Measurements from ENCODE around the gene ODR4. TPM values are rescaled to one million over a fixed set of nuclear protein-coding genes. Genes with fewer than 3 reads are reported as not detected.

The ODR4 gene
- total RNA-seq, 1 experiment from 2014 or later: 19.6 TPM

- ChIA-PET POLR2A (ENCODE audit: unreplicated experiment) (no interaction called here), CTCF (no interaction called here)
- Histone ChIP-seq H3K9me2 (ENCODE audit: insufficient read depth) (no peaks in the 10 kb centered on the region), H2AFZ (no peak overlapping the region), H3F3A (ENCODE audit: insufficient read depth, low read depth) (no peaks in the 10 kb centered on the region), H3K4me1 (replicated peaks; ENCODE audit: insufficient read depth) (peaks cover 10% of the 10 kb centered on the region), H3K27ac (no peak overlapping the region), H3K36me3 (ENCODE audit: low read depth) (no peaks in the 10 kb centered on the region), H3K4me2 (no peak overlapping the region), H4K20me1 (ENCODE audit: insufficient read depth) (no peaks in the 10 kb centered on the region), H3K79me2 (ENCODE audit: low read depth) (no peaks in the 10 kb centered on the region), H3K9me3 (ENCODE audit: insufficient read depth, low read depth) (0 out of 2 replicates have a peak, but pooled peaks cover 4% of the 10 kb centered on the region), H3K27me3 (ENCODE audit: insufficient read depth, low read depth) (no peaks in the 10 kb centered on the region), H3K4me3 (no peak overlapping the region)
- no peak for DNase-seq
- intact Hi-C loops (cut with micrococcal nuclease; ENCODE audit: unreplicated experiment): no loop called here
- TF ChIP-seq CTCF (conservative IDR thresholded peaks at IDR 0.05): no peak
- no peak for TF ChIP-seq EZH2 (IDR thresholded peaks at IDR 0.05; ENCODE audit: low read depth)
- no TSS peak for BruUV-seq (replicated peaks)
Observed at GRCh38 chr1:186438567-186438966, 62.9 kb downstream of the ODR4 start.

GRCh38 chr1:186440584-186440983 lies 64.9 kb downstream of the ODR4 start:
- Histone ChIP-seq H3K27me3 (ENCODE audit: insufficient read depth, low read depth) (no peaks in the 10 kb centered on the region), H3K9me2 (ENCODE audit: insufficient read depth) (no peaks in the 10 kb centered on the region), H3K79me2 (ENCODE audit: low read depth) (no peaks in the 10 kb centered on the region), H3K27ac (no peak overlapping the region), H3K4me2 (no peak overlapping the region), H2AFZ (no peak overlapping the region), H3K4me1 (replicated peaks; ENCODE audit: insufficient read depth) (peaks cover 10% of the 10 kb centered on the region), H3F3A (ENCODE audit: insufficient read depth, low read depth) (no peaks in the 10 kb centered on the region), H4K20me1 (ENCODE audit: insufficient read depth) (no peaks in the 10 kb centered on the region), H3K36me3 (ENCODE audit: low read depth) (no peaks in the 10 kb centered on the region), H3K9me3 (ENCODE audit: insufficient read depth, low read depth) (0 out of 2 replicates have a peak, but pooled peaks cover 4% of the 10 kb centered on the region), H3K4me3 (no peak overlapping the region)
- ChIA-PET POLR2A (ENCODE audit: unreplicated experiment) (interaction anchor here (0.7 to 0.9 kb wide), 2 partner anchors 65 to 95 kb away, joined by 3 to 5 read pairs; partner anchors contain the start of gene TPR), CTCF (no interaction called here)
- peak; percentile 4 to 77 for DNase-seq
- TF ChIP-seq EZH2 (IDR thresholded peaks at IDR 0.05; ENCODE audit: low read depth): no peak
- no peak for TF ChIP-seq CTCF (conservative IDR thresholded peaks at IDR 0.05)
- intact Hi-C loops (cut with micrococcal nuclease; ENCODE audit: unreplicated experiment): no loop called here
- BruUV-seq (replicated peaks): no TSS peak

- H2AFZ ChIP-seq: no peak overlapping the region
- CTCF ChIA-PET: no interaction called here
- intact Hi-C loops (cut with micrococcal nuclease; ENCODE audit: unreplicated experiment): no loop called here
Observed at GRCh38 chr1:186442651-186443375, 67.2 kb downstream of the ODR4 start.

More at GRCh38 chr1:186442651-186443375, 67.2 kb downstream of the ODR4 start:
- no peaks in the 10 kb centered on the region for H4K20me1 ChIP-seq (ENCODE audit: insufficient read depth)
- H3K9me3 ChIP-seq (ENCODE audit: insufficient read depth, low read depth): 0 out of 2 replicates have a peak, but pooled peaks cover 2% of the 10 kb centered on the region
- no peak overlapping the region for H3K27ac ChIP-seq
- no peaks in the 10 kb centered on the region for H3K79me2 ChIP-seq (ENCODE audit: low read depth)
- no peaks in the 10 kb centered on the region for H3F3A ChIP-seq (ENCODE audit: insufficient read depth, low read depth)
- POLR2A ChIA-PET (ENCODE audit: unreplicated experiment): no interaction called here
- no peak for TF ChIP-seq EZH2 (IDR thresholded peaks at IDR 0.05; ENCODE audit: low read depth)
- no peak for TF ChIP-seq CTCF (conservative IDR thresholded peaks at IDR 0.05)
- H3K4me3 ChIP-seq: no peak overlapping the region
- H3K4me2 ChIP-seq: no peak overlapping the region
- peak in 1 of 2 experiments; percentile 9 for DNase-seq
- peaks cover 10% of the 10 kb centered on the region for H3K4me1 ChIP-seq (replicated peaks; ENCODE audit: insufficient read depth)
- H3K27me3 ChIP-seq (ENCODE audit: insufficient read depth, low read depth): no peaks in the 10 kb centered on the region
- no TSS peak for BruUV-seq (replicated peaks)
- no peaks in the 10 kb centered on the region for H3K36me3 ChIP-seq (ENCODE audit: low read depth)
- no peaks in the 10 kb centered on the region for H3K9me2 ChIP-seq (ENCODE audit: insufficient read depth)
